Glutamatergic neuron (in vitro differentiated cells): ENCODE data around the gene PPP2R2D. TPM values are rescaled to one million over a fixed set of nuclear protein-coding genes. Genes with fewer than 3 reads are reported as not detected.

Experiments used
- DNase-seq: peaks from one replicate; pipeline ENCODE4 v3.0.0; 2022
- H3K27ac Mint-ChIP-seq: one replicate; pipeline ENCODE4 v1.8.0; 2020; ENCODE audit warnings: mild to moderate bottlenecking, mixed read lengths, inconsistent platforms; ENCODE audit not compliant: unreplicated experiment
- H3K27me3 Mint-ChIP-seq: one replicate; pipeline ENCODE4 v1.8.0; 2020; ENCODE audit warnings: mild to moderate bottlenecking, moderate library complexity, mixed read lengths, inconsistent platforms; ENCODE audit not compliant: unreplicated experiment
- H3K36me3 Mint-ChIP-seq: one replicate; pipeline ENCODE4 v1.8.0; 2020; ENCODE audit warnings: mild to moderate bottlenecking, mixed read lengths, inconsistent platforms; ENCODE audit not compliant: unreplicated experiment
- H3K4me1 Mint-ChIP-seq: one replicate; pipeline ENCODE4 v1.8.0; 2020; ENCODE audit warnings: mild to moderate bottlenecking, low read depth, mixed read lengths, inconsistent platforms; ENCODE audit not compliant: unreplicated experiment
- H3K4me3 Mint-ChIP-seq: one replicate; pipeline ENCODE4 v1.8.0; 2020; ENCODE audit warnings: mild to moderate bottlenecking, mixed read lengths, inconsistent platforms; ENCODE audit not compliant: unreplicated experiment
- H3K9me3 Mint-ChIP-seq: one replicate; pipeline ENCODE4 v1.8.0; 2020; ENCODE audit warnings: mild to moderate bottlenecking, moderate library complexity, mixed read lengths, inconsistent platforms; ENCODE audit not compliant: unreplicated experiment
- CTCF ChIP-seq: fragments of 200-600 bp; sonication (generic); IDR thresholded peaks from one replicate; pipeline ENCODE4 v1.5.0; 2021; ENCODE audit not compliant: partially characterized antibody, unreplicated experiment
- total RNA-seq: library from RNA; stranded (reverse); fragmentation: NEBNext Ultra II Directional; extraction: Animal tissue kit (Norgen Biotek cat#: 25700); gene quantifications from one replicate; pipeline ENCODE4 v1.2.1, GENCODE V29; 2021; ENCODE audit not compliant: unreplicated experiment

The PPP2R2D gene
- total RNA-seq, 1 donor from 2014 or later = 42.8 TPM

GRCh38 chr10:131944412-131944811 lies 43.6 kb downstream of the PPP2R2D start:
- no peak overlapping the region for H3K27ac Mint-ChIP-seq
- DNase-seq = no peak
- peaks cover 6% of the 10 kb centered on the region for H3K27me3 Mint-ChIP-seq

GRCh38 chr10:131944976-131945695 lies 44.3 kb downstream of the PPP2R2D start:
- TF ChIP-seq CTCF = no peak
- Mint-ChIP-seq H3K4me1 (no peaks in the 10 kb centered on the region), H3K9me3 (no peaks in the 10 kb centered on the region), H3K36me3 (no peaks in the 10 kb centered on the region), H3K27me3 (peaks cover 6% of the 10 kb centered on the region), H3K4me3 (no peak overlapping the region), H3K27ac (no peak overlapping the region)
- DNase-seq = no peak

More at GRCh38 chr10:131944412-131944811, 43.6 kb downstream of the PPP2R2D start:
- H3K36me3 Mint-ChIP-seq = no peaks in the 10 kb centered on the region
- H3K4me1 Mint-ChIP-seq = no peaks in the 10 kb centered on the region
- H3K4me3 Mint-ChIP-seq = no peak overlapping the region
- no peak for TF ChIP-seq CTCF
- no peaks in the 10 kb centered on the region for H3K9me3 Mint-ChIP-seq

DNA sequence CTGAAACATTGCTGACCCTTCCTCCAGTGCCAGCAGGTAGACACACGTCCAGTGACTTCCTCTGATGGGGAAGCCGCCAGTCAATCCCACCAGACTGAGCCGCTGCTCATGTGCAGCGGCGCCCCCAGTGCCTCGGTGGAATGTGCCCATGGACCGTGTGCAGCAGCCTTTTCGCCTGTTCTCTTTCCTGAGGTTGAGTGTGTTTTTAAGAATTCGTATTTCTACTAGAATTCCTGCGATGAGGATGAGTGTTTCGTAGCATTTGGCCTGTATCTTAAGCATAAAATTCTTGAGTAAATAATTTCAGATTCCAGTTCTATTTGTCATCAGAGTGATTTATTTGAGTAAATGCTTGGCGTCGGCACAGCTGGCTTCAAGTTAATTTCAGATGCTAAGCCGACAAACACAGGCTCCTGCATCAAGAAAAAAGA lies 45.5 kb downstream of the PPP2R2D start:
- Mint-ChIP-seq H3K9me3 (no peaks in the 10 kb centered on the region), H3K4me1 (no peaks in the 10 kb centered on the region), H3K36me3 (no peaks in the 10 kb centered on the region), H3K27ac (no peak overlapping the region), H3K27me3 (peaks cover 6% of the 10 kb centered on the region), H3K4me3 (no peak overlapping the region)
- no peak for TF ChIP-seq CTCF
- DNase-seq = no peak

GRCh38 chr10:131946880-131947279 lies 46.1 kb downstream of the PPP2R2D start:
- DNase-seq = no peak
- Mint-ChIP-seq H3K4me3 (no peak overlapping the region), H3K36me3 (no peaks in the 10 kb centered on the region), H3K4me1 (no peaks in the 10 kb centered on the region), H3K9me3 (no peaks in the 10 kb centered on the region), H3K27me3 (peaks cover 6% of the 10 kb centered on the region), H3K27ac (no peak overlapping the region)
- TF ChIP-seq CTCF = no peak

GRCh38 chr10:131947631-131948347 lies 47.0 kb downstream of the PPP2R2D start:
- no peak for DNase-seq
- TF ChIP-seq CTCF = no peak
- Mint-ChIP-seq H3K9me3 (no peaks in the 10 kb centered on the region), H3K27ac (no peak overlapping the region), H3K27me3 (peaks cover 6% of the 10 kb centered on the region), H3K4me3 (no peak overlapping the region), H3K36me3 (no peaks in the 10 kb centered on the region), H3K4me1 (no peaks in the 10 kb centered on the region)
